DND-41 (cell line): ENCODE data around the gene DYDC1.

Experiments
- ATAC-seq: fragments of 200-7000 bp; cut with Tn5 transposase; 3 replicates; pipeline ENCODE4 v1.9.1; 2021; ENCODE audit warnings: low read depth; ENCODE audit not compliant: insufficient read depth
- DNase-seq: peaks from one replicate; pipeline ENCODE4 v3.0.0-alpha.2; 2020
- H2AFZ ChIP-seq: 2 replicates; pipeline ENCODE4 v1.6.0; 2012; ENCODE audit warnings: low read depth, low read length
- H3K27ac ChIP-seq: 2 replicates; pipeline ENCODE4 v1.5.1; 2012; ENCODE audit warnings: low read length, inconsistent platforms
- H3K27me3 ChIP-seq: fragments of 200-600 bp; sonication (generic); 2 replicates; pipeline ENCODE4 v1.6.0; 2012; ENCODE audit warnings: low read length, mild to moderate bottlenecking, inconsistent platforms; ENCODE audit not compliant: insufficient read depth, poor library complexity
- H3K36me3 ChIP-seq: 2 replicates; pipeline ENCODE4 v1.5.1; 2012; ENCODE audit warnings: low read length, inconsistent platforms; ENCODE audit not compliant: insufficient read depth
- H3K4me1 ChIP-seq: 2 replicates; pipeline ENCODE4 v1.5.1; 2012; ENCODE audit warnings: mild to moderate bottlenecking, low read length; ENCODE audit not compliant: insufficient read depth
- H3K4me2 ChIP-seq: 2 replicates; pipeline ENCODE4 v1.6.0; 2012; ENCODE audit warnings: mild to moderate bottlenecking, moderate library complexity, low read length, inconsistent platforms; ENCODE audit not compliant: insufficient read depth
- H3K4me3 ChIP-seq, 2 experiments: fragments of 200-600 bp in 1 of 2; shearing (Covaris generic) in 1 of 2; 2 replicates each; pipeline ENCODE4 v1.5.1; 2012 to 2016; ENCODE audit warnings: inconsistent platforms in 2 of 2, low read length in 2 of 2, mild to moderate bottlenecking in 2 of 2, low read depth in 1 of 2, moderate library complexity in 1 of 2
- H3K79me2 ChIP-seq: 2 replicates; pipeline ENCODE4 v1.6.0; 2012; ENCODE audit warnings: low read length, inconsistent platforms; ENCODE audit not compliant: insufficient read depth
- H3K9ac ChIP-seq: 2 replicates; pipeline ENCODE4 v1.6.0; 2012; ENCODE audit warnings: low read depth, mild to moderate bottlenecking, inconsistent platforms, low read length, moderate library complexity
- H3K9me3 ChIP-seq: 2 replicates; pipeline ENCODE4 v1.5.1; 2012; ENCODE audit warnings: low read length, moderate library complexity, mild to moderate bottlenecking, inconsistent platforms; ENCODE audit not compliant: insufficient read depth, severe bottlenecking
- H4K20me1 ChIP-seq: 2 replicates; pipeline ENCODE4 v1.6.0; 2012; ENCODE audit warnings: low read length; ENCODE audit not compliant: insufficient read depth
- CTCF ChIP-seq: IDR thresholded peaks from 2 replicates; pipeline ENCODE4 v1.5.1; 2012; ENCODE audit warnings: borderline replicate concordance, low read length, moderate library complexity, mild to moderate bottlenecking; ENCODE audit not compliant: poor library complexity, severe bottlenecking; ENCODE audit errors: extremely low read depth
- EZH2 ChIP-seq: IDR thresholded peaks from 3 replicates; pipeline ENCODE4 v1.6.1; 2012; ENCODE audit warnings: borderline replicate concordance, low read depth, mild to moderate bottlenecking, moderate library complexity, low read length, inconsistent platforms; ENCODE audit not compliant: severe bottlenecking

The DYDC1 gene

GRCh38 chr10:80390740-80391139 is 34.2 kb upstream of the DYDC1 start:
- H3K9ac ChIP-seq, result no peak overlapping the region
- H3K4me1 ChIP-seq, result no peaks in the 10 kb centered on the region
- no peak overlapping the region for H3K27ac ChIP-seq
- no peak overlapping the region for H3K4me2 ChIP-seq
- H3K4me3 ChIP-seq, result no peak overlapping the region
- H3K79me2 ChIP-seq, result no peaks in the 10 kb centered on the region
- no peaks in the 10 kb centered on the region for H4K20me1 ChIP-seq
- TF ChIP-seq CTCF (no peak), EZH2 (no peak)
- H3K9me3 ChIP-seq, result no peaks in the 10 kb centered on the region
- no peaks in the 10 kb centered on the region for H3K36me3 ChIP-seq
- no peak for DNase-seq
- H3K27me3 ChIP-seq, result peaks cover 2% of the 10 kb centered on the region
- no peak overlapping the region for H2AFZ ChIP-seq
- ATAC-seq, result no peak

DNA sequence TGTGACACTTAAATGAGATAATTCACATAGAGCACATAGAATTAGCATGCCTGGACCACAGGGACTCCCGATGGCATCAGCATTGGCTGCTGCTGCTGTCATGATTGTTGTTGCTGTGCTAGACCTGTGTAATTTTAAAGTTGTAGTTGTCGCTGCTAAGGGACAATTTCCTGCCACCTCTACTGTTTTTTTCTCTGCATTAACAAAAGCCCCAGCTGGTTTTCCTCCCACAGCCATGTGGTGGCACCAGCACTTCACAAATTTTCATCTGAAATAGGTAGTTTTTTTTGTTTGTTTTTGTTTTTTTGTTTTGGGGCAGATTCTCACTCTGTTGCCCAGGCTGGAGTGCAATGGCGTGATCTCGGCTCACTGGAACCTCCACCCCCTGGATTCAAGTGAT is 26.4 kb upstream of the DYDC1 start:
- ATAC-seq, result peak; percentile 57; the same call in 2 of the 3 replicates
- peak; percentile 36 for DNase-seq
- H3K9me3 ChIP-seq, result no peaks in the 10 kb centered on the region
- peaks cover 4% of the 10 kb centered on the region for H3K27me3 ChIP-seq
- H3K4me1 ChIP-seq, result no peaks in the 10 kb centered on the region
- TF ChIP-seq CTCF, result peak; percentile 72
- no peak for TF ChIP-seq EZH2
- H3K4me3 ChIP-seq, result no peak overlapping the region
- H2AFZ ChIP-seq, result no peak overlapping the region
- no peak overlapping the region for H3K9ac ChIP-seq
- H3K27ac ChIP-seq, result no peak overlapping the region
- no peaks in the 10 kb centered on the region for H4K20me1 ChIP-seq
- H3K79me2 ChIP-seq, result no peaks in the 10 kb centered on the region
- H3K36me3 ChIP-seq, result no peaks in the 10 kb centered on the region
- no peak overlapping the region for H3K4me2 ChIP-seq

DNA sequence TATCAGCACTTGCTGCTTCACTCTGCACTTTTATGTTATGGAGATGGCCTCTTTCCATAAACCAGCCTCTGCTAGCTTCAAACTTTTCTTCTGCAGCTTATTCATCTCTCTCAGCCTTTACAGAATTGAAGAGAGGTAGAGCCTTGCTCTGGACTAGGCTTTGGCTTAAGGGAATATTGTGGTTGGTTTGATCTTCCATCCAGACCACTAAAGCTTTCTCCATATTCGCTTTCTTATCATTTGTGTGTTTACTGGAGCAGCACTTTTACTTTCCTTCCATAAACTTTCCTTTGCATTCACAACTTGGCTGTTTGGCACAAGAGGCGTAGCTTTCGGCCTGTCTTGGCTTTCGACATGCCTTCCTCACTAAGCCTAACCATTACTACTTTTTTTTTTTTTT is 23.6 kb upstream of the DYDC1 start:
- Histone ChIP-seq H3K4me1 (no peaks in the 10 kb centered on the region), H3K27ac (no peak overlapping the region), H3K79me2 (no peaks in the 10 kb centered on the region), H3K9ac (no peak overlapping the region), H2AFZ (no peak overlapping the region), H3K4me2 (no peak overlapping the region), H4K20me1 (no peaks in the 10 kb centered on the region), H3K9me3 (no peaks in the 10 kb centered on the region), H3K27me3 (peaks cover 4% of the 10 kb centered on the region), H3K36me3 (no peaks in the 10 kb centered on the region), H3K4me3 (no peak overlapping the region)
- ATAC-seq (no peak), DNase-seq (no peak)
- TF ChIP-seq CTCF (no peak), EZH2 (no peak)

DNA sequence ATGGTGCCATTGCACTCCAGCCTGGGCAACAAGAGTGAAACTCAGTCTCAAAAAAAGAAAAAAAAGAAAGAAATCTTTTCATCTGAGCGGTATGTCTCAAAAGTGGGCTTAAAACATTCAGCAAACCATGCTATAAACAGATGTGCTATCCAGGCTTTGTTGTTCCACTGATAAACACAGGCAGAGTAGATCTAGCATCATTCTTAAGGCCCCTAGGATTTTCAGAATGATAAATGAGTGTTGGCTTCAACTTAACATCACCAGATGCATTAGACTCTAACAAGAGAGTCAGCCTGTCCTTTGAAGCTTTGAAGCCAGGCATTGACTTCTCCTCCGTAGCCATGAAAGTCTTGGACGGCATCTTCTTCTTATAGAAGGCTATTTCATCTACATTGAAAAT is 23.1 kb upstream of the DYDC1 start:
- no peaks in the 10 kb centered on the region for H4K20me1 ChIP-seq

More for the DNA sequence above, 23.1 kb upstream of the DYDC1 start:
- peaks cover 4% of the 10 kb centered on the region for H3K27me3 ChIP-seq
- ATAC-seq (no peak), DNase-seq (no peak)
- no peaks in the 10 kb centered on the region for H3K4me1 ChIP-seq
- no peaks in the 10 kb centered on the region for H3K9me3 ChIP-seq
- H3K27ac ChIP-seq, result no peak overlapping the region
- H3K4me2 ChIP-seq, result no peak overlapping the region
- TF ChIP-seq CTCF (no peak), EZH2 (no peak)
- H3K4me3 ChIP-seq, result no peak overlapping the region
- H2AFZ ChIP-seq, result no peak overlapping the region
- no peaks in the 10 kb centered on the region for H3K36me3 ChIP-seq
- H3K79me2 ChIP-seq, result no peaks in the 10 kb centered on the region
- no peak overlapping the region for H3K9ac ChIP-seq
